H9 (cell line): ENCODE data around the gene ELP1. TPM values are rescaled to one million over a fixed set of nuclear protein-coding genes. Genes with fewer than 3 reads are reported as not detected.

Experiments used
- DNase-seq: peaks from one replicate; pipeline ENCODE4 v3.0.0-alpha.2; 2017
- H2AFZ ChIP-seq: one replicate; pipeline ENCODE4 v1.6.1; 2013; ENCODE audit warnings: mild to moderate bottlenecking, low read length, control low read depth, moderate library complexity
- H2AK5ac ChIP-seq: 2 replicates; pipeline ENCODE4 v1.6.1; 2013; ENCODE audit warnings: low read length, control low read depth, mixed read lengths; ENCODE audit not compliant: insufficient read length
- H2BK120ac ChIP-seq: one replicate; pipeline ENCODE4 v1.6.1; 2013; ENCODE audit warnings: low read depth, mild to moderate bottlenecking, low read length, control low read depth, inconsistent platforms; ENCODE audit not compliant: poor library complexity, severe bottlenecking
- H2BK12ac ChIP-seq: 2 replicates; pipeline ENCODE4 v1.6.1; 2013; ENCODE audit warnings: low read length, control low read depth, mixed read lengths, low read depth; ENCODE audit not compliant: insufficient read length
- H2BK15ac ChIP-seq: 2 replicates; pipeline ENCODE4 v1.6.1; 2013; ENCODE audit warnings: low read depth, low read length, control low read depth
- H2BK20ac ChIP-seq: one replicate; pipeline ENCODE4 v1.6.1; 2013; ENCODE audit warnings: low read depth, mild to moderate bottlenecking, low read length, control low read depth, inconsistent platforms; ENCODE audit not compliant: poor library complexity, severe bottlenecking
- H2BK5ac ChIP-seq: 2 replicates; pipeline ENCODE4 v1.6.1; 2013; ENCODE audit warnings: low read length, control low read depth, mixed read lengths; ENCODE audit not compliant: insufficient read length
- H3K14ac ChIP-seq: 2 replicates; pipeline ENCODE4 v1.6.1; 2013; ENCODE audit warnings: low read length, control low read depth; ENCODE audit not compliant: insufficient read depth
- H3K18ac ChIP-seq: 2 replicates; pipeline ENCODE4 v1.6.1; 2013; ENCODE audit warnings: low read depth, mild to moderate bottlenecking, mixed read lengths, low read length, control low read depth; ENCODE audit not compliant: insufficient read length
- H3K23ac ChIP-seq: 2 replicates; pipeline ENCODE4 v1.6.1; 2013; ENCODE audit warnings: low read length, control low read depth, mixed read lengths, low read depth; ENCODE audit not compliant: insufficient read length
- H3K23me2 ChIP-seq: 2 replicates; pipeline ENCODE4 v1.6.1; 2013; ENCODE audit warnings: low read depth, mild to moderate bottlenecking, mixed read lengths, low read length, control low read depth; ENCODE audit not compliant: insufficient read length, poor library complexity, severe bottlenecking
- H3K27ac ChIP-seq: 2 replicates; pipeline ENCODE4 v1.5.1; 2013; ENCODE audit warnings: low read length, control low read depth, mixed read lengths, low read depth; ENCODE audit not compliant: insufficient read length
- H3K27me3 ChIP-seq: 2 replicates; pipeline ENCODE4 v1.6.1; 2013; ENCODE audit warnings: low read length, control low read depth, inconsistent platforms; ENCODE audit not compliant: insufficient read depth
- H3K4ac ChIP-seq: 2 replicates; pipeline ENCODE4 v1.6.1; 2013; ENCODE audit warnings: low read depth, mild to moderate bottlenecking, control low read depth, inconsistent platforms, low read length, moderate library complexity
- H3K4me1 ChIP-seq: 2 replicates; pipeline ENCODE4 v1.6.1; 2013; ENCODE audit warnings: low read length, control low read depth, inconsistent platforms; ENCODE audit not compliant: insufficient read depth
- H3K4me2 ChIP-seq: 2 replicates; pipeline ENCODE4 v1.6.1; 2013; ENCODE audit warnings: low read length, control low read depth, mixed read lengths; ENCODE audit not compliant: insufficient read length, insufficient read depth
- H3K56ac ChIP-seq: 2 replicates; pipeline ENCODE4 v1.6.1; 2013; ENCODE audit warnings: low read depth, mild to moderate bottlenecking, mixed read lengths, low read length, control low read depth; ENCODE audit not compliant: insufficient read length
- H3K79me1 ChIP-seq: 2 replicates; pipeline ENCODE4 v1.6.1; 2013; ENCODE audit warnings: low read depth, mild to moderate bottlenecking, moderate library complexity, low read length, control low read depth, inconsistent platforms; ENCODE audit not compliant: insufficient read depth, poor library complexity, severe bottlenecking
- H3K79me2 ChIP-seq: 2 replicates; pipeline ENCODE4 v1.6.1; 2013; ENCODE audit warnings: low read length, control low read depth, inconsistent platforms; ENCODE audit not compliant: insufficient read depth
- H3K9ac ChIP-seq: 2 replicates; pipeline ENCODE4 v1.6.1; 2013; ENCODE audit warnings: low read length, control low read depth, mixed read lengths; ENCODE audit not compliant: insufficient read length; ENCODE audit errors: extremely low read depth
- H3K9me3 ChIP-seq: one replicate; pipeline ENCODE4 v1.6.1; 2013; ENCODE audit warnings: low read depth, low read length, inconsistent platforms; ENCODE audit not compliant: control insufficient read depth
- H3T11ph ChIP-seq: one replicate; pipeline ENCODE4 v1.6.1; 2013; ENCODE audit warnings: mild to moderate bottlenecking, low read length, control low read depth, inconsistent platforms
- H4K20me1 ChIP-seq: one replicate; pipeline ENCODE4 v1.6.1; 2013; ENCODE audit not compliant: control insufficient read depth, insufficient read length, insufficient read depth
- H4K5ac ChIP-seq: 2 replicates; pipeline ENCODE4 v1.6.1; 2013; ENCODE audit warnings: low read depth, mild to moderate bottlenecking, mixed read lengths, low read length, control low read depth; ENCODE audit not compliant: insufficient read length
- H4K8ac ChIP-seq: replicated peaks from 2 replicates; pipeline ENCODE4 v1.6.1; 2013; ENCODE audit warnings: low read length, control low read depth, mixed read lengths, low read depth; ENCODE audit not compliant: insufficient read length
- H4K91ac ChIP-seq: 2 replicates; pipeline ENCODE4 v1.6.1; 2013; ENCODE audit warnings: low read depth, mild to moderate bottlenecking, moderate library complexity, mixed read lengths, low read length, control low read depth; ENCODE audit not compliant: insufficient read length
- H3K27ac Mint-ChIP-seq, 3 experiments: 2 replicates in 2 of 3; 3 replicates in 1 of 3; pipeline ENCODE4 v1.8.0; 2020 to 2021; ENCODE audit warnings: mixed read lengths in 3 of 3, mild to moderate bottlenecking in 1 of 3, moderate library complexity in 1 of 3
- H3K27me3 Mint-ChIP-seq: 2 replicates; pipeline ENCODE4 v1.8.0; 2021; ENCODE audit warnings: low read depth, mild to moderate bottlenecking, moderate library complexity, mixed read lengths
- H3K36me3 Mint-ChIP-seq, 3 experiments: 2 replicates in 2 of 3; 3 replicates in 1 of 3; pipeline ENCODE4 v1.8.0; 2020 to 2021; ENCODE audit warnings: low read depth in 3 of 3, mixed read lengths in 3 of 3; ENCODE audit not compliant: insufficient read depth in 1 of 3
- H3K4me1 Mint-ChIP-seq, 2 experiments: 2 replicates each; pipeline ENCODE4 v1.8.0; 2020; ENCODE audit warnings: mixed read lengths in 2 of 2
- H3K4me3 Mint-ChIP-seq, 2 experiments: 2 replicates in 1 of 2; 3 replicates in 1 of 2; pipeline ENCODE4 v1.8.0; 2020 to 2021; ENCODE audit warnings: mild to moderate bottlenecking in 2 of 2, mixed read lengths in 2 of 2, moderate library complexity in 1 of 2
- H3K9me3 Mint-ChIP-seq, 2 experiments: 2 replicates in 1 of 2; 3 replicates in 1 of 2; pipeline ENCODE4 v1.8.0; 2020; ENCODE audit warnings: mild to moderate bottlenecking in 2 of 2, mixed read lengths in 2 of 2, moderate library complexity in 1 of 2
- CTCF ChIP-seq: fragments of 200-600 bp; sonication (generic); conservative IDR thresholded peaks from 3 replicates; pipeline ENCODE4 v1.8.0; 2021; ENCODE audit warnings: antibody characterized with exemption, mild to moderate bottlenecking
- WGBS: extraction: QIAGEN DNeasy Blood & Tissue Kit; methylation state at CpG from one replicate; pipeline ENCODE4 v1.1.7; 2013; ENCODE audit warnings: missing lambda C conversion rate, low lambda C conversion rate, mixed read lengths; ENCODE audit not compliant: insufficient read length; ENCODE audit errors: extremely low coverage; 5-methylcytosine and 5-hydroxymethylcytosine counted together
- total RNA-seq: library from RNA; stranded (reverse); gene quantifications from 2 replicates; pipeline ENCODE4 v1.2.1, GENCODE V29; 2021

The ELP1 gene
- total RNA-seq, 1 experiment from 2014 or later, result 38.7 TPM

GRCh38 chr9:108910914-108911313 lies 23.0 kb downstream of the ELP1 start:
- H3K23me2 ChIP-seq, result no peaks in the 10 kb centered on the region
- H2AK5ac ChIP-seq, result no peak overlapping the region
- no peak overlapping the region for H3K23ac ChIP-seq
- H4K5ac ChIP-seq, result no peak overlapping the region
- H3K79me2 ChIP-seq, result no peaks in the 10 kb centered on the region
- H2BK20ac ChIP-seq, result no peak overlapping the region
- no peak overlapping the region for H3K9ac ChIP-seq
- Mint-ChIP-seq H3K36me3 (peaks cover 21 to 78% (median 54%) of the 10 kb centered on the region in 3 experiments; a peak in 6 of 7 replicates), H3K4me3 (no peak overlapping the region), H3K9me3 (no peaks in the 10 kb centered on the region), H3K27me3 (no peaks in the 10 kb centered on the region), H3K27ac (no peak overlapping the region), H3K4me1 (no peaks in the 10 kb centered on the region)
- no peaks in the 10 kb centered on the region for H4K20me1 ChIP-seq
- H3K4me2 ChIP-seq, result no peak overlapping the region
- TF ChIP-seq CTCF, result no peak
- no peak overlapping the region for H4K8ac ChIP-seq
- no CpG with 5 or more reads among the region's 2 CpGs for WGBS
- H2BK15ac ChIP-seq, result no peak overlapping the region
- H3K27me3 ChIP-seq, result no peaks in the 10 kb centered on the region
- no peak overlapping the region for H2BK12ac ChIP-seq
- no peak overlapping the region for H3K27ac ChIP-seq
- no peak overlapping the region for H4K91ac ChIP-seq
- no peak overlapping the region for H2BK5ac ChIP-seq
- H3K4me1 ChIP-seq, result no peaks in the 10 kb centered on the region
- no peaks in the 10 kb centered on the region for H3K9me3 ChIP-seq
- no peak overlapping the region for H3K4ac ChIP-seq
- no peaks in the 10 kb centered on the region for H3K79me1 ChIP-seq
- H3K14ac ChIP-seq, result no peak overlapping the region
- H2BK120ac ChIP-seq, result no peak overlapping the region
- no peak overlapping the region for H2AFZ ChIP-seq
- H3K18ac ChIP-seq, result no peak overlapping the region
- no peak for DNase-seq
- H3T11ph ChIP-seq, result no peak overlapping the region
- no peak overlapping the region for H3K56ac ChIP-seq
